Activated CD8-positive, alpha-beta memory T cell treated with anti-CD3 and anti-CD28 coated beads, Interleukin-2, amount 50 U/mL, for 24 hours (primary cell): ENCODE results near the gene CYTH1.
"Not testable (repeated sequence)": the region's sequence is repeated elsewhere in the genome, so short reads cannot be mapped to it uniquely, and the experiment has no call there.

Source experiments
- DNase-seq: peaks from one replicate; pipeline ENCODE4 v3.0.0-alpha.2; 2020; ENCODE audit errors: extremely low read depth

The CYTH1 gene

GRCh38 chr17:78692460-78693010 is 89.5 kb downstream of the CYTH1 start:
- DNase-seq, result no peak

GRCh38 chr17:78689029-78689428 is 93.0 kb downstream of the CYTH1 start:
- DNase-seq, result no peak

- no peak for DNase-seq
Measured at GRCh38 chr17:78687944-78688343, 94.1 kb downstream of the CYTH1 start.

- no peak for DNase-seq
Measured at GRCh38 chr17:78687125-78687524, 94.9 kb downstream of the CYTH1 start.

- no peak for DNase-seq
Measured at GRCh38 chr17:78684026-78684425, 98.0 kb downstream of the CYTH1 start.

- no peak for DNase-seq
Measured at GRCh38 chr17:78683408-78683961, 98.6 kb downstream of the CYTH1 start.

- no peak for DNase-seq
Measured at GRCh38 chr17:78682363-78682762, 99.7 kb downstream of the CYTH1 start.

GRCh38 chr17:78680436-78680835 is 101.6 kb downstream of the CYTH1 start:
- DNase-seq, result no peak

- DNase-seq, result no peak
Measured at GRCh38 chr17:78679495-78680395, 102.3 kb downstream of the CYTH1 start.

- DNase-seq, result no peak
Measured at GRCh38 chr17:78678711-78679110, 103.4 kb downstream of the CYTH1 start.

GRCh38 chr17:78678222-78678557 is 103.9 kb downstream of the CYTH1 start:
- DNase-seq, result no peak

- no peak for DNase-seq
Measured at GRCh38 chr17:78677303-78678221, 104.5 kb downstream of the CYTH1 start.

- DNase-seq, result no peak
Measured at GRCh38 chr17:78676412-78677302, 105.4 kb downstream of the CYTH1 start.

- DNase-seq, result no peak
Measured at GRCh38 chr17:78675836-78676235, 106.2 kb downstream of the CYTH1 start.

GRCh38 chr17:78675316-78675616 is 106.8 kb downstream of the CYTH1 start:
- DNase-seq, result no peak

GRCh38 chr17:78674595-78675315 is 107.3 kb downstream of the CYTH1 start:
- no peak for DNase-seq

- DNase-seq, result no peak
Measured at GRCh38 chr17:78674156-78674555, 107.9 kb downstream of the CYTH1 start.

GRCh38 chr17:78673395-78673794 is 108.7 kb downstream of the CYTH1 start:
- no peak for DNase-seq

- DNase-seq, result no peak
Measured at GRCh38 chr17:78672871-78673371, 109.2 kb downstream of the CYTH1 start.

- DNase-seq, result no peak
Measured at GRCh38 chr17:78672005-78672404, 110.1 kb downstream of the CYTH1 start.

GRCh38 chr17:78671726-78672001 is 110.4 kb downstream of the CYTH1 start:
- DNase-seq, result not testable (repeated sequence)
